Femur (tissue), 1 donor: Measurements from ENCODE around the gene JAML.

Experiments used
- DNase-seq: peaks from one replicate; pipeline ENCODE4 v3.0.0-alpha.2; 2017

JAML gene

DNA sequence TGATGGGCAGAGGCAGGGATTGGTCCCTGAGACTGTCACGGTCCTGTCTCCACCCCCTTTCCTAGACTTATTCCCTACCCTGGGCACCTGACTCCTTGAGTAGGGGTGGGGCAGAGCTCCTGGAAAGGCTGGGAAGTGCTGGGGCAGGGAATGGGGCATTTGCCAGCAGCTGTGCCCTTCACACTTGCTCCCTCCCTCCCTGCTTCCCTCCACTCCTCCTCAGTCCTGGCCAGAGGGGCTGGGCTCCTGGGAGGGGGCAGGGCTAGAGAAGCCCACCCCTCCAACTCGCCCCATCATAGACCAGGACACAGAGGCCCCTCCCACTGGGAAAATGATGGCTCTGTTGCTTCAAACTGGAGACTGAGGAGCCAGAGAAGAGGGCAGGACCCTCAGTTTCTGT lies 59.9 kb downstream of the JAML start:
- no peak for DNase-seq

DNA sequence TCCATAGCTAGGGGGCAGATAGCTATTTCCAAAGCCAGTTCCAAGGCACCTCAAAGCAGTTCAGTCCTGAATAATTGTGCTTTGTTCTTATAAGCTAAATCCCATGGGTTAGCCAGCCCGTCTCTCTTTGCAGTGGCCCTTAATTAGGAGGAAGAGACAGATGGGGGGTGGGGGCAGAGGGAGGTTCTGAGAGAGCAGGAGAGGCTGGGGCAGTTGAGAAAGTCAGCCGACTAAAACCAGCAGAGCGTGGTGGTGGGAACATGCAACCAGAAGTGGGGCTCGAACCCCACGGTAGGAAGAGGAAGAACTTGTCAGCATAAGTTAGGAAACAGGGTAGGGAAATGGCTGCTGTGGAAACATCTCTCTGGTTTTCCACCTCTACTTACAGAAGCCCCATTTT lies 61.3 kb downstream of the JAML start:
- DNase-seq: no peak

DNA sequence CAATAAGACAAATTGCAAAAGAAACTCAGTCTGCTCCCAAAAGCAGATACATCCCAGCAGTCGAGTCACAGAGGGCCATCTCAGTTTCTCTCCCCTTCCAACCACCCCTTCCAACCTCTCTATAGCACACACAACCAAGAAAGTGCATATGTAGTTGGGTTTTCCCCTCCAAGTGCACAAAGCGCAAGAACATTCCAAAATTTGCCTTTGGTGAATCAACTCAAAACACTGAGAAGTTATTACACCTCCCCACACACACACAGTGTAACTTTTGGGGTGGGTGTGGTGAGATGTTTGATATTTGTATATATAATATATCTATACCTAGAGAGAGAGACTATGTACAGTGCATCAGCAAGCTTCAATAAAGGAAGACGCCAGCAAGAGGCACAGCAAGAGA lies 62.0 kb downstream of the JAML start:
- no peak for DNase-seq

DNA sequence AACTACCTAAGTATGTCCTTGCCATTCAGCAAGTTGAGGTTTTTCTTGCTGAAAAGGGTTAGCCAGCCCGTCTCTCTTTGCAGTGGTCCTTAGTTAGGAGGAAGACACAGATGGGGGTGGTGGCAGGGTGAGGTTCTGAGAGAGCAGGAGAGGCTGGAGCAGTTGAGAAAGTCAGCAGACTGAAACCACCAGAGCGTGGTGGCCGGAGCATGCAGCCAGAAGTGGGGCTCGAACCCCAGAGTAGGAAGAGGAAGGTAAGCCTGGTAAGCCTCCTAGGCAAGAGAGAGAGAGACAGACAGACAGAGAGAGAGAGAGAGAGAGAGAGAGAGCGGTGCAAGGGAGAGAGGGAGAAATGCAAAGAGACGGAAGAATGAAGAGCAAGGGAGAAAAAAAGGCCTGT lies 63.0 kb downstream of the JAML start:
- no peak for DNase-seq

DNA sequence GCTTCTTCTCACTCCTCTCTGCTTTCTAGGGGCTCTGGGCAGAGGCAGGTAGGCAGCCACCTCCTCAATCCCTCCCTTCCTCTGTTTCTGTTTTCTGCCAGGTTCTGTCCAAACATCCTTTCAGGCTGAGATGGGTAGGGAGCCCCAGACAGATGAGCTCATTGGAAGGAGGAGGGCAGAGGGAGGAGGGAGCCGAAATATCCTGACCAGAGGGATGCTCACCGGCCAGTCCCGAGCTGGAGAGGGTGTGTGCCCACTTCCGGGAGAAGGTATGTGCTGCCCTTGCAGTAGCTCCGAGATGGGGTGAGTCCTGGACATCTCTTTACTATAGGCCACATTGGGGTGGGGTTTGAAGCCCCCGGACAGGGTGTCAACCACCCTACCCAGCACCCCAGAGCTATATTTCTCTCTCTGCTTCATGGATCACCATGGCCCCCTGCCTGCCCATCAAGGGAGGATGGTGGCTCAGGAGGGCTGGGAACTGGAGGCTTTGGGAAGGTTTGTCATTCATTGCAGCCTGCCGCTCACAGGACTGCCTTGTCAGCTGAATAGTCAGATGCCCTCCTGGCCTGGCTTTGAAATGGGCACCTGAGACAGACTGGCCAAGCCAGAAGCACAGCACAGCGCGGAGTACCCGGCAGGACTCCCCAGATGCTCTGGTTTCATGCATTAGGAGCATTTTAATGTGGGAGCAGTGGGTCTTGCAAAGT lies 67.5 kb downstream of the JAML start:
- no peak for DNase-seq

DNA sequence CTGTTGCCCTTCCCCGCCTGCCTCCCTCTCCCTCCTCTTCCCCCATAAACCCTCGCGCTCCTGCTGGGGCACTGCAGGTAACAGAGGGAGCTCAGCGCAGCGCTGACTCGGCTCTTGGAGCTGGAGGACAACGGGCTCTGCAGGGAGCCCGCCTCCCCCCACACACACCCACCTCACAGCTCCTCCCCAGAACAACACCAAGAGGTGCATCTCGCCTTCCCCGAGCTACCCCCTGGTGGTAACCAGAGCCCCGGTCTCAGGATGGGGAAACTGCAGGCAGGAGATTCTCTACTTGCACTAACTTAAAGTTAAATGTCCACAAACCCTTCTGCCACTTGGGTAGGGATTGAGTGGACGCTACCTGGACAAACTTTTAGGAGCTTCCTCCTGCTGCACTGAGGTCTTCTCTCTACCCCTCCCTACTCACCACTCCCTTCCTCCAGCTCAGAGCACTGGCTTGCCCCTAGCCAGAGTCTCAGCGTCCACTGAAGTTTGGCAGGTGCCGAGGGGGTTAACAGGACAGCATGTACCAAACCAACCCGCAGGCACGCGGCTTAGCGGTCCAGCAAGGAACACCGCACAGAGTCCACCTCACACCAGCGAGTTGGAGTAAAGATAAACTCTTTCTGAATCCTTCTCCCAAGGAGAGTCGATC lies 68.2 kb downstream of the JAML start:
- no peak for DNase-seq

DNA sequence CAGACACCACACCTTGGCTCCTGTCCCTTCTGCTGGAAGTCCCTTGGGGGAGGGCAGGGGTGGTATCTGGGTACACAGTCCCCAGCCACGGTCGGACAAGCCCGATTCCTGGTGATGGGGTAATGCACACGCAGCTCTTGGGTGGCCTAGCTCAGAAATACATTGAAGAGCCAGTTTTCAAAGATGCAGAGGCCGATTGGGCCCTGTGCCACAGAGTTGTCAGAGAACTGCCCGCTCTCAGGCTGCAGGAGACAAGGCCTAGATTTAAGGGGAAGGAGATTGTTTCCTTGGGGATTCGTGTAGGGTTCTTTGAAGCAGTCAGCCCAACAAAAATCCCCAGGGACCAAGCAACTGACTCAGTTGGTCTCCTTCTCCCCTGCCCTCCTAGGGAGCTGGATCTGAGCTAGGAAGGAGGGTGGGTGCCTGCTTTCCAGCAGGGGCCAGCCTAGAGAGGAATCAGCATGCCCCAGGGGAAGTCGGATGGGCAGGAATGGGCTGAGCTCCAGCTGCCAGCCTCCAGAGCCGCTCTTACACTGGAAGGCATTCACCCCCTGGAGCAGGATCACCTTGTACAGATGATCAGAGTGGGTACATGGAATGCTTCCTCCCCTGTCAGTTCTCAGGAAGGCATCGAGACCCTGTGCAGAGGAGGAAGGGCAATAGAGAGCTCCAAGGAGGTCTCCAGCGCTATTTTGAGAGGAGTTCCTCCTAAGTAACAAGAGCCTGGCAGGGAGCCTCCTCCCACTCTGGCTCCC lies 68.9 kb downstream of the JAML start:
- no peak for DNase-seq

DNA sequence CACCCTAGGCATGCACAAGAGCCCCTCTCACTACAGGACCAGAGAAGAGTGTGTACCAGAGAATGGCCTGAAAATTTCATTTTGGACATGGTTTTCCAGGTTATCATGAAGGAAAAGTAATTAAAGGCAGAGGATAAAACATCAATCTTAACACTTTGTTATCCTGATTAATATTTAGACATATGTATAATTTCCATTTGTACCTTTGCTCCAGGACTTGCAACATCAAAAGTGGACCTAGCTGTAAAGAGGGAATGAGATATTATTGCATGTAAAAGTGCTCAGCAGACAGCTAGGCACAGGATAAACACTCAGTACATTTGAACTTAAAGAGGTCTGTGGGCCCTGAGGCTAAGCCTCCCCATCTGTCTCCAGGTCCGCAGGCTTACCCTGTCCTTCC lies 70.2 kb downstream of the JAML start:
- no peak for DNase-seq

DNA sequence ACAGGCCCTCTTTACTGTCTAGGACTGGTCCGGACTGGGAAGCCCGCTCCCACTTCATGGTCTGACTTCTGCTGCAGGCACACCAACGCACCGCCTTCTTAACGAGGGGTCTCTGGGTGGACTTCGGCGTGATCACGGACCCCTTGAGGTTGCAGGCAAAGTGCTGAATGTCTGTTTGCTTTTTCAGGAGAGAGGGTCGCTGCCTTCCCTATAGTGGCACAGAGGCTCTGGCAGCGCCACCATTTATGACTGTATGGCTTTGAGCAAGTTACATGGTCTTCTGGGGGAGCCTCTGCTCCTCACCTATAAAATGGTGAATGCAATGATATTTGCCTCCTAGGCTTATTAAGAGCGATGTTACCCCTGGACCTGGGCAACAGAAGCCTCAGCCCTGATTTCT lies 70.8 kb downstream of the JAML start:
- DNase-seq: no peak

DNA sequence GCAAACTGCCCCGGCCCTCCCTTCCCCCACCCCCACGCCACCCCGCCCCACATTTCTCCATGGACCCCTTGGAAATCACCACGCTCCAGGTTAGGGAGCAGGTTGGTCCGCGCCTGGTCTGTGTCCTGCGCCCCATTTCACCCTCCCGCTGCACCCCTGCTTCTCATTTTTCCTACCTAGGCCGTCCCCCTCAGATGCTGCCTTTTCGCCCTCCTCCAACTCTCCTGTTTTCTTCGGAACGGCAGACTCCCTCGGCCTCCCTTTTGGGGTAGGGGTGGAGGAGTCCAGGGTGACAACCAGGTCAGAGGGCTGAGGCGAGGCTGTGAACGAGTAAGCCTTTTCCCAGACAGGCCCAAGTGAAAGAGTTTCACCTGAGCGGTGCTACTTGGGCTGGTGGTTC lies 71.3 kb downstream of the JAML start:
- no peak for DNase-seq

DNA sequence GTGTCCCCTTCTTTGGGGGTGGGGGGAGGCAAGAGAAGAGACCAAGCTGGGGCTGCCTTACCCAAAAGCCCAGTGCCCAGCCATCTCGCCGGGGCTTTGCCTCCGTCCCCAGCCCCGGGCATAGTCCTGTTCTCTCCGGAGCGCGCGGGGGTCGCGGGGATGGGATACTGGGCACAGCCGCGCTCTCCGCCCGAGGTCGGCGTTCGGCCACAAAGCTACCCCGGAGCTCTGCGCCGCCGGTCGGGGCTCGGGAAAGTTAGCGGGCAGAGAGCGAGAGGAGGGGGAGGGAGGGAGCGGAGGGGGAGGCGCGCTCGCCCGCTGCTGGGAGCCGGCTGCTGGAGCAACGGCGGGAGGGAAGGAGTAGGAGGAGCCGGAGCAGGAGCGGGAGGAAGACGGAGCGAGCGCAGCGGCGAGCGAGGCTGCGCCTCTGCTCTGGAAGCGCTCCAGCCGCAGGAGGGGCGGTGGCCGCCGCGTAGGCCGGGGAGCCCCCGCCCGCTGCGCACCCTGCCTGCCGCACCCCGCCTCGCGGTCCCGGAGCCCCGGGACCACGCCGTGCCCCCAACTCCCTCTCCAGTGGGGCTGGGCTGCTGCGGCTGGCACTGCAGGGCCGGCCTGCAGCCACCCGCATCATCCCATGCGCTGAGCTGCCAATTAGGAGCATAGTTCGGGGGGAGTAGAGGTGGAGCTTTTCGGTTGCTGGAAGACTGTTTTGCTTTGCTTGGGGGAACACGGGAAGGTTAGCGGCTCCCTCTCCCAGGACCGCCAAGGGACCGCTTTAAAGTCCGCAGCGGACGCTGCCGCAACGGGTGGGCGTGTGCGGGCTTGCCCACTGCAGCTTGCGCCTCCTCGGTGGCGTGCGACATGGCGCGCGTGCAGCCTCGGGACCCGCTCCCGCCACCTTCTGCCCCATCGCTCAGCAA lies 72.0 kb downstream of the JAML start, which contains the start of gene SCN4B:
SCN4B (minus strand) TSS at position 272 of the 920 bp plus-strand sequence; CDS start at position 122, 150 bp downstream.
- DNase-seq: peak; percentile 85

DNA sequence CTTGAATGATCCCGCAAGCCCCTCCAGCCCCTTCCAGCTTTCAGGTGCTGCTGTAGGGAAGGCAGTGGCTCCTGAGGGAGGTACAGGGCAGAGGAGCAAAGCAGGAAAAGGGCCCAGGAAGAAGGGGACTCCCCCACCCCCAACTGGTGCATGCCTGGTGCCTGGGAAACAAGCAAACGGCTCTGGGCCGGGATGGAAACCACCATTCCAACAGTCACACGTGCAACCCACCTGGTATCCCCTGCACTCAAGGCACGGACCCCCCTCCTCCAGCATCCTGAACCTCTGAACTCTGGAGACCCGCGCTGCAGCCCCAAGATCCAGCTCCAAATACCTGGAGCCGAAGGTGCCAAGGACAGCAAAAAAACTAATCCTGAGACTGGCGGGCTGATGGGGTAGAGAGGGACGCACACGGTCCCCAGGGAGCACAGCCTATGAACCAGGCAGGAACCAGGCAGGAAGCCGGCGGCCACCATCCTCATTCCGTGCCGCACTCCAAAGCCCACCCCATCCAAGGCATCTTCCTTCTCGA lies 72.7 kb downstream of the JAML start:
- DNase-seq: no peak

DNA sequence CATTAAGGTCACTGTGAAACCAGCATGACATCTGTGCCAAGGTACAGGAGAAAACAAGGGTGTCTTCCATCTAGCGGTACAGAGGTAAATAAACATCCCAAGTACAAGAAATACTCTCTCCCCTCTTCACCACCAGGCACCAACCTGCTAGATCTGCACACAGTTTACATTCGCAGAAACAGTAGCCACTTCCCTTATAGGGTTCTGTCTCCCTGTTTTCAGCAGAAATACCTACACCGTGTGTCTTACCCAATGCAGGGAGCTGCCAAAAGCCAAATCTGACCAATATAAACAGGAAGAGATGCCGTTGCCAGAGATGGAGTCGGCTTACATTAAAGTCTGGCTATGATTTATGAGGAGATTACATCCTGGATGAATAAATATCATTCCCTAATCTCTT lies 73.4 kb downstream of the JAML start:
- no peak for DNase-seq

DNA sequence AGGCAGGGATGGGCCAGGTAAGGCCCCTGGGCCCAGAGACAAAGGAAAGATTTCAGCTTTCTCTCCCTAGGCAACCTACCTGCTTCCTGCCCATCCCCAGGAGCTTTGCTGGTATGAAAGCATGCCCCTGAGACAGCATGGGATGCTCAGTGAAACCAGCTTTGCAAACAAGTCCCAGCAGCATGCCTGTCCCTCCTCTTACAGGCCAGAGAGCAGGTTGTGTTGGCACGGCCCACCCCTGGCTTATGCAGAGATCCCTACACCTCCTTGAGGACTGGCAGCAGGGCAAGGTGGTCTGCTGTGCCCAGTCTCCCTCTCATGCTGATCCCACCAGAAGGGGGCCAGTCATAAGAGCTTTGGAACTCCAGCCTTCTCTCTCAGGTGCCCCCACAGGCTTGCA lies 75.3 kb downstream of the JAML start:
- DNase-seq: no peak

DNA sequence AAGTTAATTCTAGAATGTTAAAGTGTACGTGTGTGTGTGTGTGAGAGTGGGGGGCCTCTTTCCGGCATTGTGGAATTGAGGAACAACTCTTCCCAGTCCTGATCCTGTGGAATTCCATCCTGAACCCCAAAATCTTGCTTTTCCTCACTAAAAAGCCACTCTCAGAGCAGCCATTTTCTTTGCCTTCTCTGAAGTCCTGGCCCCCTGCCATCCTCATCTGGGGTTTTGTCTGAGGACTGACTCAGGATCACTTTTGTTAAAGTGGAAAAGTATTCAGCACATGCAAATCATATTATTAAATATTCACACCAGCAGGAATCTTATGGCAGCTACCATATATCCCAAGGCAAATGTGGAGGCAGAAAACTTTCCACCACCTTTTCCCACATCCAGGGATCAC lies 76.0 kb downstream of the JAML start:
- DNase-seq: no peak

DNA sequence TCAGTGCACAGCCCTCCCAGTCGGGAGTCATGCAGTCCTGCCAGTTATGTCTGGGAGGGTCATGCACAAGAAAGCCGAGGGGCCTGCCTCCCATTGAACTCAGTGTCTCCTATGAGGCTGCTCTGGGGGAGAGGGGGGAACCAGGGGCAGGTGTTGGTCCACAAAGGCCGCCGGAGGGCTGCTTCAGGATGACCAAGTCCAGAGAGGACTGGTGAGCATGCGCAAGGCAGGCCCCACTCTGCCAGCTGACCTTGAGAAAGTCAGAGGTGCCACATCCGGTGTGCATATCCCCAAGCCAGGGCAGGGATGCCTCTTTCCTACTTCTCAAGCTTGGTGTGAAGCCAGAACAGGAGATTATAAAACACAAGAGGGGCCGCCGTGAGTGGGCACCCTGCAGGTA lies 76.6 kb downstream of the JAML start:
- peak; percentile 17 for DNase-seq

DNA sequence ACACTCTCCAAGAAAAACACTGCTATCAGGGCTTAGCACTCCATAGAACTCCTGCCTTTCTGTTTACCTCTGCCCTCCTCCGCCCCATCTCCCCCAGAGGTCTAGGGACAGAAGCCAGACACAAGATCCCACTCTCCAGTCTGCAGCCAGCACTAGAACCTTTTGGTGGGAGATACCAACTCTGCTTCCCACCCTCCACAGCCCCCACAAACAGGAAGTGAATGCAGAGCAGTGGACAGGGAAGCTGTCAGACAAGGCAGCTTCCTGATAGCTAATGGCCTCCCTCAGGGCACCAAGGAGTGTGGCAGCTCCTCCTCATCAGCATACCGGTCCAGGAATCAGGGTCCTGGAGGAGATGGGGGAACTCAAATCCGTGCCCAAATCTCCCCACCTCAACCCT lies 77.3 kb downstream of the JAML start:
- DNase-seq: no peak

DNA sequence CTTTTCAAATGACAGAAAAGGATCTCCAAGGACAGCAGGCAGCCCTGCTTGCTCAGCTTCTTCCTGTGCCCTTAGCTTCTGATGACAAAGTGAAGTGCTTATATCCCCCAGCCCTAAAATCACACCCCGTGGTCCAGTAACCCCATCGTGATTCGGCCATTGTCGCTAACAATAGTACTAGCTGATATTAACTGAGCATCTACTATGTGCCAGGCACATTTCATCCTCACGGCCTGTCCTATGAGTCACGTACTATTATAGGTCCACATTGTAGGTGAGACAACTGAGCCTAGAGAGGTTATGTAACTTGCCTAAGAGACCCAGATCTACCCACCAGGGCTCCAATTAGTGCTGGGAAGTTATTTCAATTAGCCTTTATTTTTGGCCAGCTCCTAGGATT lies 78.3 kb downstream of the JAML start:
- no peak for DNase-seq

DNA sequence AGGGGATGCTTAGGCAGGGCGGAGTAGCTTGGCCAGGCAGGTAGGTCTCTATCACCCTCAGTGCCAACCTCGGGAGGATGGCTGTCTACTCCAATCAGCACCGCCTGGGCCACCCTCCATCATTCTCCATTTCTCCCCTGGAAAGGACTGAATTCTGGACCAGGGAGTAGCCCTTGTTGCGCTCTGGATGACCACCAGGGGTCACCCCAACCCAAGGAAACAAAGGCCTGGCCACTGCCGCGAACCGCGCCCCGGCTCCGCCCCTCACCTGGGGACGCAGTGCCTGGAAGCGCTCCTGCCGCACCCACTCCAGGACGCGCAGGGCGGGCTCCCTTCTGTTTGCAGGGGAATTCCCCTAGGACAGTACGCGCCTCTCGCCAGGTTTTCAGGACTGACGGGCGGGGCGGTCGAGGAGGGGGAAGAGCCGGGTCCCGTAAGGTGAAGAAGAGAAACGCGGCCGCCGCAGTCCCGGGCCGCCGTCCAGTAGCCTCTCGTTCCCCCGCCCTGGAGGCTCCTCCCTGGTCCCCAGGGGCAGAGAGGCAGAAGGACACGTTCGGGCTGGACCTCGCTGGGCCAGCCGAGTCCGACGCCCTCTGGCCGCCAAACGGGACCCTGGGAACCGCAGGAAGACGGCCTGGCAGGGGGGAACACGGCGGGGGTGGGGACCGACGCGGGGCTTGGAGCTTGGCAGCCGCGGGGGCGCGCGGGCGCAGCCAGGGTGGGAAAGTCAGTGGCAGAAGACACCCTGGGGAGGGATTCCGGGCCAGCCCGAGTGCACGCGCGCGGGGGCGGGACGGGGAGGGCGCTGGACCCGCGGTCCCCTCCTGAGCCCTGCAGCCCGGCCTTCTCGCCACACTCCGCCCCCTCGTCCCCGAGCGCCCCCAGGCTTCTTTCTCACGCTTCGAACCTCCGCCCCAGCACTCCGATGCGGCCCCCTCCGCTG lies 79.3 kb downstream of the JAML start:
- DNase-seq: peak; percentile 89

DNA sequence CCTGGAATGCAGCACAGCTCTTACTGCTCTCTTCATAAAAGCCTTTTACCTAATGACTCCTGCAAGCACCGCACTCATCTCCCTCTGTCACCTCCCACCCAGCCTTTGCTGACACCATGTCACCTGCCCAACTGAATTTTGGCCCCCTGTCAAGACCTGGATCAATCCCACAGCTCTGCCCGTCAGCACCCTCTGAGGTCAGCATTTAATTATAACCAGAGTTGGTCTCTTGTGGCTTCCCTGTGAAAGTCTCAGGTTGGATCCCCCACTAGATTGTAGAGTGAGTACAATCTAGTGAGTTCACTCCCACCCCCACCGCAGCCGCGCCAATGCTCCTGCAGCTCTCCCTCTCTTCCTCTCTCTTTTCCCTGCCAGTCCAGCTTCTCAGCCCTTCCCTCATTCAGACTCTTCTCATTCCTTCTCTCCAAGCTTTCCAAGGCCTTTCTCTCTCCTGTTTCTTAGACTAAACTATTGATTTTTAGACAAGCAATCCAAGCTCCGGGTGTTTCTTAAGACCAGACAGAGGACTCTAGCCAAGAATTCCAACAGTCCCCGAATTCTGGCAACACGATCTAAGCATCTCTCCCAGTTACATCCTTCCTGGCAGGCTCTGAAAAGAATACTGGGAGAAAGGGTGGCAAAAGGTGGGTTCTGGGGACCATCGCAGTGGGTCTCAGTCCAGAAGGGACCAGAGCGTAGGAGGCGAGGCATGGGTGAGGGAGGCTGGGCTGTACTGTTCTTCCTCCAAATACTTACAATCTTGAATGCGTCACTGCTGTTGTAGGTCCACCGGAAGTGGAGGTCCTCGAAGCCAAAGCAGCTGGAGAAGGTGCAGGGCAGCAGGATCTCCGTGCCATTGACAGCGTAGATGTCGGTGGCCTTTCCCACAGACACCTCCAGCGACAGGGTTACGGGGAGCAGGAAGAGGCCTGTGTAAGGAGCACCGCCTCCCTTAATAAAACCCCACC lies 80.2 kb downstream of the JAML start:
- DNase-seq: no peak
